Adrenal gland (tissue), 12 donors: ENCODE data around the gene IQCF5. TPM values are rescaled to one million over a fixed set of nuclear protein-coding genes. Genes with fewer than 3 reads are reported as not detected.

Source experiments
- DNase-seq, 7 donors: peaks; one replicate each; pipeline ENCODE4 v3.0.0-alpha.2; 2019 to 2020
- H3K27ac ChIP-seq, 5 donors: fragments of 200-600 bp; sonication (generic) in 4 of 5; 1 replicate in 3 of 5; 2 replicates in 2 of 5; pipeline versions ENCODE4 v1.5.1 to v1.8.0; 2016 to 2020; ENCODE audit warnings: mild to moderate bottlenecking in 1 of 5
- H3K27me3 ChIP-seq: fragments of 200-600 bp; 2 replicates; pipeline ENCODE4 v1.8.0; 2021
- H3K36me3 ChIP-seq, 2 donors: fragments of 200-600 bp; replicated peaks in 1 of 2; 1 replicate in 1 of 2; 2 replicates in 1 of 2; pipeline versions ENCODE4 v1.5.1 to v1.8.0; 2018 to 2022
- H3K4me1 ChIP-seq, 2 donors: fragments of 200-600 bp; replicated peaks in 1 of 2; 1 replicate in 1 of 2; 2 replicates in 1 of 2; pipeline versions ENCODE4 v1.5.1 to v1.8.0; 2018 to 2021
- H3K4me3 ChIP-seq, 4 donors: fragments of 200-600 bp; sonication (generic) in 3 of 4; one replicate each; pipeline ENCODE4 v1.5.1; 2016 to 2018
- H3K9me3 ChIP-seq, 3 donors: fragments of 200-600 bp; sonication (generic) in 1 of 3; replicated peaks in 1 of 3; 1 replicate in 2 of 3; 2 replicates in 1 of 3; pipeline versions ENCODE4 v1.5.1 to v1.8.0; 2016 to 2021
- POLR2A ChIP-seq, 2 donors: fragments of 450-650 bp; IDR thresholded peaks; one replicate each; pipeline ENCODE4 v1.6.1; 2017; ENCODE audit warnings: antibody characterized with exemption in 2 of 2, mild to moderate bottlenecking in 2 of 2, moderate library complexity in 1 of 2
- WGBS, 4 donors: extraction: QIAGEN DNeasy Blood & Tissue Kit in 2 of 4; methylation state at CpG; one replicate each; pipeline versions ENCODE4 v1.1.5 to v1.1.7; 2013 to 2017; 5-methylcytosine and 5-hydroxymethylcytosine counted together
- intact Hi-C, 2 donors: fragments of 100-400 bp; cut with DNase I; formaldehyde crosslinking; loops; one replicate each; pipeline versions ENCODE4 v1.14.1 to v1.15.0; 2022 to 2023
- polyA plus RNA-seq, 3 donors: library from polyadenylated mRNA; stranded (reverse); fragments of 200-250 nt in 2 of 3; fragments of 350-450 nt in 1 of 3; fragmentation: Illumina TruSeq in 1 of 3; extraction: RNeasy Lipid Tissue Mini Kit (QIAGEN cat#74804) in 1 of 3; gene quantifications; one replicate each; pipeline ENCODE4 v1.2.3, GENCODE V29; 2013 to 2014
- total RNA-seq, 9 donors: library from RNA; depleted of rRNA in 4 of 9; stranded (reverse); fragments of >200 nt in 4 of 9; fragments of 120-200 nt in 1 of 9; fragmentation: NEBNext Ultra II Directional in 1 of 9; extraction: Animal tissue kit (Norgen Biotek cat#: 25700) in 1 of 9; gene quantifications; one replicate each; pipeline versions ENCODE4 v1.1.0 to v1.2.4, GENCODE V29; 2013 to 2023
- TF ChIP-seq, protein P1 (sequence below), 6 experiments: fragments of 450-650 bp in 4 of 6; fragments of 200-600 bp in 2 of 6; sonication (generic) in 1 of 6; IDR thresholded peaks; 1 replicate in 5 of 6; 2 replicates in 1 of 6; pipeline versions ENCODE4 v1.5.1 to v1.8.0; 2016 to 2021; ENCODE audit warnings: antibody characterized with exemption in 6 of 6, mild to moderate bottlenecking in 2 of 6, moderate library complexity in 1 of 6
- donor health status: healthy with polysubstance abuse.
- donor health status: Bipolar disorder and iron deficiency.
- donor health status: DM: yes; HTN: yes; CAD: no.
- donor health status: DM: no; HTN: no; CAD: no.
- donor health status: DM: no; HTN: no; CAD: no.
- donor health status: DM: yes; HTN: yes; CAD: no.

The IQCF5 gene
- total and polyA plus RNA-seq, 12 donors, result not detected

DNA sequence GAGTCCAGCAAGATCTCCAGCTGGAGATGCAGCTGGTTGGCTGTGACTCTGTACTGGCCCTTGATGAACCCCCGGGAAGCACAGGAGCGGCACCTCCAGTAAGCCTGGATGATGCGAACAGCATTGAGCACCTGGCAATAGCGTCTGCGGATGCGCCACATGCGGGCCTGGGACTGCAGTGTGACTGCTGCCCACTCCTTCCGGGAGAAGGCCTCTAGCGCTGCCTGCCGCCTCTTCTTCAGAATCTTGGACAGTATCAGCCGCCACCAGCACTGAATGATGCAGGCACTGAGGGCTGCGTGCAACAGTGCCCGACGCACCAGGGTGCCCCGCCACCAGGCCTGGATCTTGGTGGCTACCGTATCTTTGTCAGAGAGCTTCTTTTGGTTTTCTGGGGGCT is 19.5 kb upstream of the IQCF5 start:
- intact Hi-C loops, result no loop called here
- Histone ChIP-seq H3K36me3 (no peaks in the 10 kb centered on the region), H3K9me3 (no peaks in the 10 kb centered on the region), H3K27me3 (no peaks in the 10 kb centered on the region), H3K27ac (no peak overlapping the region), H3K4me3 (no peak overlapping the region), H3K4me1 (no peaks in the 10 kb centered on the region)
- TF ChIP-seq POLR2A (IDR thresholded peaks at IDR 0.05), result no peak
- TF ChIP-seq, protein P1, sequence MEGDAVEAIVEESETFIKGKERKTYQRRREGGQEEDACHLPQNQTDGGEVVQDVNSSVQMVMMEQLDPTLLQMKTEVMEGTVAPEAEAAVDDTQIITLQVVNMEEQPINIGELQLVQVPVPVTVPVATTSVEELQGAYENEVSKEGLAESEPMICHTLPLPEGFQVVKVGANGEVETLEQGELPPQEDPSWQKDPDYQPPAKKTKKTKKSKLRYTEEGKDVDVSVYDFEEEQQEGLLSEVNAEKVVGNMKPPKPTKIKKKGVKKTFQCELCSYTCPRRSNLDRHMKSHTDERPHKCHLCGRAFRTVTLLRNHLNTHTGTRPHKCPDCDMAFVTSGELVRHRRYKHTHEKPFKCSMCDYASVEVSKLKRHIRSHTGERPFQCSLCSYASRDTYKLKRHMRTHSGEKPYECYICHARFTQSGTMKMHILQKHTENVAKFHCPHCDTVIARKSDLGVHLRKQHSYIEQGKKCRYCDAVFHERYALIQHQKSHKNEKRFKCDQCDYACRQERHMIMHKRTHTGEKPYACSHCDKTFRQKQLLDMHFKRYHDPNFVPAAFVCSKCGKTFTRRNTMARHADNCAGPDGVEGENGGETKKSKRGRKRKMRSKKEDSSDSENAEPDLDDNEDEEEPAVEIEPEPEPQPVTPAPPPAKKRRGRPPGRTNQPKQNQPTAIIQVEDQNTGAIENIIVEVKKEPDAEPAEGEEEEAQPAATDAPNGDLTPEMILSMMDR (IDR thresholded peaks at IDR 0.05), result no peak
- 89 to 100% (median 94%) methylated on average over 3 to 16 of the region's 16 CpGs for WGBS, 4 donors
- no peak for DNase-seq

DNA sequence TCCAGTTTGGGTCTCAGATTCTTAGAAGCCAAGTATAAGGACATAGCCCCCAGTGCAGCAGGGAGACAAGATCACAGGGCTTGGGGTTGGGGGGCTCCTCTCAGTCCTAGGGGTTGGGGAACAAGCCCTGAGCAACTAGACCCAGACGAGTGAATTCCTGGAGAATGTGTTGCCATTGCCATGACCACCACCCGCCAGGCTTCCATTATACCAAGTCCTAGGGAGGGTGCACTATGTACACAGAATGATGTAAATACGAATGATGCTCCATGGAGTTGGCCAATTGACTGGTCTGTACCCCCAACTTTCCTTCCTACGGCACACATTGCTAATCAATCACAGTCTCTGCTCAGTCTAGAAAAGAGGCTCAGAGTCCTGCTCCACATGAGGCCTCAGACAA is 19.0 kb upstream of the IQCF5 start:
- 68 to 80% (median 74%) methylated on average over 3 to 4 of the region's 4 CpGs for WGBS, 4 donors
- Histone ChIP-seq H3K9me3 (no peaks in the 10 kb centered on the region), H3K27ac (no peak overlapping the region), H3K4me3 (no peak overlapping the region), H3K4me1 (no peaks in the 10 kb centered on the region), H3K36me3 (no peaks in the 10 kb centered on the region), H3K27me3 (no peaks in the 10 kb centered on the region)
- DNase-seq, result no peak
- TF ChIP-seq, protein P1 (IDR thresholded peaks at IDR 0.05), result no peak
- no peak for TF ChIP-seq POLR2A (IDR thresholded peaks at IDR 0.05)
- intact Hi-C loops, result no loop called here

DNA sequence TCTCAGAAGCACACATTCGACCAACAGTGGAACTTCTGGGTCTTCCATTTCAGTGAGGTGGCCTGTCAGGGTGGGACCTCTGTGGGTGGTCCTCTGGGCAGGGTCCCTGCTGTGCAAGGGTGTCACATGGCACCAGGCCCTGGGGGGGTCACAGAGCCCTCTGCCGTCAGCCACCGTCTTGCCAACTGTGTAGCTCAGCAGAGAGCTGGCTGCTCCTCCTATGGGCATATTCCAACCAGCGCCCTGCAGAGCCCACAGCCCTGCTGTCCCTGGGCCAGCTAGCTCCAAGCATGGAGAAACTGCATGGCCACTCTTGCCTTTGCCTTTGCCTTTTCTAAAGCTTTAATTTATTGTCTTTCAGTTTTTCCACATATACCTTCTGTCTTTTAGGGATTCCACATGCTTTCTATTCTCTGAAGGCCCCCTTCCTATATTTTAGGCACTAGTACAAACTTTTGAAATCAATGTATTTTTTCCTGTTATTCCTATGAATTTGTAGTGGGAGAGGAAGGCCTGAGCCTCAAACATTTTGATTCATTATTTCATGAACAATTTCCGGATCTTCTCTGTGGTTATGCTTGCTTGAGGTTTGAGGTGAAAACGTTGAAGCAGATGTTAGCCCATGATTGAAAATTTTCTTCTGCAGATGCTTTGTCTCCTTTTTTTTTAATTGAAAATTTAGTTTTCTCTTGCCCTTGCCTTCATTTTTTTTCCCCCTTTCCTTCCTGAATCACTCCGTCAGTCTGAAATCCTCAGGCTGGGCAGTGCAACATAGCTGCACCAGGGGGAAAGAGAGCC is 16.0 kb upstream of the IQCF5 start:
- Histone ChIP-seq H3K9me3 (no peaks in the 10 kb centered on the region), H3K36me3 (no peaks in the 10 kb centered on the region), H3K4me1 (no peaks in the 10 kb centered on the region), H3K27ac (no peak overlapping the region), H3K4me3 (no peak overlapping the region), H3K27me3 (no peaks in the 10 kb centered on the region)
- TF ChIP-seq, protein P1 (IDR thresholded peaks at IDR 0.05), result no peak
- no peak for TF ChIP-seq POLR2A (IDR thresholded peaks at IDR 0.05)
- intact Hi-C loops, result no loop called here
- WGBS, 4 donors, result 72 to 85% (median 73%) methylated on average over 5 to 7 of the region's 7 CpGs
- DNase-seq, result no peak

DNA sequence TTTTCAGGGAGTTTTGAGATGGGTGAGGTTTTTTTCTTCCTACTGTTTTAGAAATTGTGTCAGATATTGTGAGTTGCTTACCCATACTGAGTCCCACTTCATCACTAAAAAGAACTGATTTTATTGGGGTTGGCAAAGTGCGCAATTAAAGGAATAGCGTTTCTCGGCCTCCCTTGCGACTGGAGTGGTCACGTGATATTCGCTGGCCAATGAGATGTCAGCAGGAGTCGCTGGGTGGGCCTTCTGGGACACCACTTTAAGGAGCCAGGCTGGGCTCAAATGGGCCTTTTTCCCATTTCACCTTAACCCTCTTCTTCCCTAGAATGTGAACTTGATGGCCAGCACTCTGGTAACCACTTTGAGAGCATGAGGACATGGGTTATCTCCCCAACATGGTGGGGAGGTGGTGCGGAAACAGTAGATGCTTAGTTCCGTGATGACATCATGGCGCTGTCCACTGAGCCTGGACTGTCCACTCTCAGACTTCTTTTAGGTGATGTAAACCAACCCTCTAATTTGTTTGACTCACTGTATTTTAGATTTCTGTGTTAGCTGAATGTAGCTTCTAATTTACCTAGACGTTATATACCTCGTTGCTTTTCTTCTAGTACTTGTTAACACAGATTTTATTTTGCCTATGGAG is 13.2 kb upstream of the IQCF5 start:
- Histone ChIP-seq H3K27ac (no peak overlapping the region), H3K36me3 (no peaks in the 10 kb centered on the region), H3K4me1 (no peaks in the 10 kb centered on the region), H3K4me3 (no peak overlapping the region), H3K27me3 (no peaks in the 10 kb centered on the region), H3K9me3 (no peaks in the 10 kb centered on the region)
- no peak for TF ChIP-seq POLR2A (IDR thresholded peaks at IDR 0.05)
- TF ChIP-seq, protein P1 (IDR thresholded peaks at IDR 0.05), result no peak
- intact Hi-C loops, result no loop called here
- WGBS, 4 donors, result 86 to 94% (median 88%) methylated on average over 12 of the region's 12 CpGs
- DNase-seq, result no peak
